OCI-LY1 (cell line): ENCODE measurements around the gene RNPEPL1.

Experiments
- CTCF ChIP-seq: fragments of 200-600 bp; sonication (generic), shearing (Covaris generic); IDR thresholded peaks from 2 replicates; pipeline ENCODE4 v1.5.1; 2017; ENCODE audit warnings: mild to moderate bottlenecking, antibody characterized with exemption, low read length, moderate library complexity, mixed read lengths
- EZH2 ChIP-seq: fragments of 200-600 bp; sonication (generic), shearing (Covaris generic); IDR thresholded peaks from 2 replicates; pipeline ENCODE4 v1.8.0; 2017; ENCODE audit warnings: borderline replicate concordance, mixed run types, mild to moderate bottlenecking, antibody characterized with exemption, low read length, moderate library complexity, mixed read lengths

GRCh38 chr2:240551811-240552210, 16.5 kb upstream of the RNPEPL1 start:
- TF ChIP-seq CTCF (no peak), EZH2 (no peak)
